ENCODE results near the gene EIPR1. TPM values are rescaled to one million over a fixed set of nuclear protein-coding genes. Genes with fewer than 3 reads are reported as not detected.
"Not testable (repeated sequence)": the region's sequence is repeated elsewhere in the genome, so short reads cannot be mapped to it uniquely, and the experiment has no call there.

The EIPR1 gene
- total RNA-seq, 2 experiments from 2014 or later, result 31.0 to 34.6 TPM

DNA sequence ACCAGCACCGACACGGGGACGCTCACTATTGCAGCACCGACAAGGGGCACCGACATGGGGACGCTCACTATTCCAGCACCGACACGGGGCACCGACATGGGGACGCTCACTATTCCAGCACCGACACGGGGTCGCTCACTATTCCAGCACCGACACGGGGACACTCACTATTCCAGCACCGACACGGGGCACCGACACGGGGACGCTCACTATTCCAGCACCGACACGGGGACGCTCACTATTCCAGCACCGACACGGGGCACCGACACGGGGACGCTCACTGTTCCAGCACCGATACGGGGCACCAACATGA is 196.8 kb downstream of the EIPR1 start:
- not testable (repeated sequence) for H3K4me3 Mint-ChIP-seq

DNA sequence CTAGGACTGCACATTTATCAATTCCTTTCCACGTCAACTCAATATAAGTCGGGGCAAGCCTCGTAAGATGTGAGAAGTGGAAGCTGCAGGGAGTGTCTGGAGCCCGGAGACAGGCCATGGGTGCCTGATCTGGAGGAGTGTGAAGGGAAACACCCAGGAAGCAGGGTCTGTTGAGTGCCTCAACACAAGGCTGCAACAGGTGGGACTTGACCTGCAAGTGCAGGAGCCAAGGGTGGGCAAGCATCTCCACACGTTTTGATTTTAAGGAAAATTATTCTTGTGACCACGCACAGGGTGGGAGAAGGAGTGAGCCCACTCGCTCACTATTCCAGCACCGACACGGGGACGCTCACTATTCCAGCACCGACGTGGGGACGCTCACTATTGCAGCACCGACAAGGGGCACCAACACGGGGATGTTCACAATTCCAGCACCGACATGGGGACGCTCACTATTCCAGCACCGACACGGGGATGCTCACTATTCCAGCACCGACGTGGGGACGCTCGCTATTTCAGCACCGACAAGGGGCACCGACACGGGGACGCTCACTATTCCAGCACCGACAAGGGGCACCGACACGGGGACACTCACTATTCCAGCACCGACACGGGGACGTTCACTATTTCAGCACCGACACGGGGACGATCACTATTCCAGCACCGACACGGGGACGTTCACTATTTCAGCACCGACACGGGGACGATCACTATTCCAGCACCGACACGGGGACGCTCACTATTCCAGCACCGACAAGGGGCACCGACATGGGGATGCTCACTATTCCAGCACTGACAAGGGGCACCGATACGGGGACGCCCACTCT is 197.3 kb downstream of the EIPR1 start:
- Mint-ChIP-seq H3K27me3 (no peaks in the 10 kb centered on the region), H3K4me1 (no peaks in the 10 kb centered on the region), H3K9me3 (no peaks in the 10 kb centered on the region), H3K4me3 (no peak overlapping the region), H3K27ac (no peak overlapping the region), H3K36me3 (peaks cover 4% of the 10 kb centered on the region)
- no peak for ATAC-seq (ENCODE audit: low read depth)
- POLR2A ChIA-PET, result no interaction called here
- DNase-seq, result no peak

More for the DNA sequence above, 196.8 kb downstream of the EIPR1 start:
- H3K9me3 Mint-ChIP-seq; H3K27me3 Mint-ChIP-seq; H3K4me1 Mint-ChIP-seq; POLR2A ChIA-PET; H3K27ac Mint-ChIP-seq; ATAC-seq (ENCODE audit: low read depth); H3K36me3 Mint-ChIP-seq; DNase-seq: not testable (repeated sequence)

DNA sequence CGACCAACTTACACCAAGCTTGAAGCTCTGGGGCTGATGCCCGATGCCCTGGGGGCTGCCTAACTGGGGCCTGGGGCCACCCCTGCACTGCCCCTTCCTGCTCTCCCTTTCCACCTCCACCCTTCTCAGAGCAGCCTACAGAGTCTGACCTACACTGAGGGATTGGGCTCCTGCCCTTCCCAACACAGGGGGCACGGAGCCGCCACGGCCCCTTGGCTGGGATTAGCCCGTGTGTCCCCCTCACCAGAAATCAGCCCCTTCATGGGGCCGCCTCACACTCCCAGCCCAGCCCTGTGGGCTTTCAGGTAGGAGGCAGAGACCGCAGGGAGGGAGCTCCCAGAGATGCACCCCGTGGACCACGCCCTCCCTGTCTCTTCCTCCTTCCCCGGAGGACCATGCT is 198.0 kb downstream of the EIPR1 start:
- no peak for ATAC-seq (ENCODE audit: low read depth)
- H3K36me3 Mint-ChIP-seq, result peaks cover 2% of the 10 kb centered on the region
- H3K9me3 Mint-ChIP-seq, result no peaks in the 10 kb centered on the region
- DNase-seq, result no peak
- H3K4me3 Mint-ChIP-seq, result no peak overlapping the region
- H3K27me3 Mint-ChIP-seq, result no peaks in the 10 kb centered on the region
- no peaks in the 10 kb centered on the region for H3K4me1 Mint-ChIP-seq
- H3K27ac Mint-ChIP-seq, result no peak overlapping the region
- POLR2A ChIA-PET, result no interaction called here

DNA sequence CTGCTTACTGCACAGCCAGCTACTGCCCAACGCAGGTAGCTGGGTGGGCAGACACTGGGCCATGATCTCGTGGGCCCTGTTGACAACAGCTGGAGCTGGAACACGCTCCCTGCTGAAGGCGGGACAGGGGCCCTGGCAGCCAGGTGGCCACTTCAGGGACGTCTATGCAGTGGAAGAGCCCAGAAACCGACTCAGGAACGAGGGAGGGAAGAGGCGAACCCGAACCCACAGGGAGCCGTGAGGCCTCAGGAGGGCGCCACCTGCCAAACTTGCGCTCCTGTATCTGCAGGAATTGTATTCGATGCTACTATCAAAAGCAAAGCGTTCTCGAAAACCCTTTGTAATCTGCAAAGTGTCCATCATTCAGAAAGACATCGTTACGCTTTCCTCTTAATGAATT is 198.4 kb downstream of the EIPR1 start:
- Mint-ChIP-seq H3K27me3 (no peaks in the 10 kb centered on the region), H3K4me3 (no peak overlapping the region), H3K36me3 (peaks cover 2% of the 10 kb centered on the region), H3K27ac (no peak overlapping the region), H3K9me3 (no peaks in the 10 kb centered on the region), H3K4me1 (no peaks in the 10 kb centered on the region)
- POLR2A ChIA-PET, result no interaction called here
- ATAC-seq (ENCODE audit: low read depth) (no peak), DNase-seq (no peak)

DNA sequence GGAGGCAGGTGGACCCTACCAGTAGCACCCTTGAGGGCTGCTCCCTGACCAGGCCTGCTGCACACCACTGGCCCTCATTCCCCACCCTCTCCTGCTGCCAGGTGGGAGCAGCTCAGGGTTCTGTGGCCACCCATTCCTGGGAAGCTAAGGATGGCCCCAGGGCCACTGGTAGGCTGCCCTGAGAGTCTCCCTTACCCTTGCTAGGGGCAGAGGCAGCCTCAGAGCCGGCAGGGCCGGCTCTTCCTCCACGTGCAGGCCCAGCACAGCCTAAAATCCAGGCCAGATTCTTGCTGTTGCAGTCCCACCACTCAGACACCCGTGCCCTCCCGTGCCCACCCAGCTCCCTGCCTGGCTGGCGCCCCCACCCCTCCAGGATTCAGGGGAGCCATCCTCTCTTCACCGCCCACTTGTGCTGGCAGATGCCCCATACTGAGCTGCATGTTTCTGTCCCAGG is 199.0 kb downstream of the EIPR1 start:
- no peak overlapping the region for H3K27ac Mint-ChIP-seq
- ATAC-seq (ENCODE audit: low read depth), result no peak

DNA sequence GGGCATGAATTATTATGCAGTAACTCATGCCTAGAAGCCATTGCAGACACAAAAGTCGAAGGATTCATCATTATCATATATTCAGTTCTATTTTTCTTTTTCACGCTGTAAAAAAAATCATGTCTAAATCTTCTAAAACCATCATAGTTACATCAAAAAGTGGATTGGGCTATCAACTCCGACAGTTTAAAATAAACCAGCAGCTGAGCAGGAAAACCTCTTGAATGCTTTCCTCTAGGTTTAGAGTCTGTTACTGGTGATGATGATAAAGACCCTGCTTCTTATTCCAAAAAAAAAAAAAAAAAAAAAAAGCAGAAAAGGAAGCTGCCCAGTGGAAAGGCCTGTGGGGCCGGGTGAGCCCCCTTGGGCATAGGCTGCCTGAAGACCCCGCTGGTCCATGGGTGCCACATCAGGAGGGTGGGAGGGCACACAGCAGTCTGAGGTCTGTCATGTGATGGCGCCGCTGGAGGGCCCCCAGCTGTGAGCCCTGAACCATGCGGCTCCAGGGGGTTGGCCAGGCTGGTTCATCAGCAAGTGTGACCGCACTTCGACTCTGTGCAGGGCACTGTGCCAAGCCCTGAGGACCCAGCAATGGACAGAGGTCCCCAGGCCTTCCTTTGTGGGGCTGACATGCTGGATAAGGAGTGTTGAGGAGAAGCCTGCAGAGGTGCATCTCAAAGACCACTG is 199.6 kb downstream of the EIPR1 start:
- no peaks in the 10 kb centered on the region for H3K27me3 Mint-ChIP-seq
- peaks cover 2% of the 10 kb centered on the region for H3K36me3 Mint-ChIP-seq
- peak; percentile 13 for DNase-seq
- no peaks in the 10 kb centered on the region for H3K9me3 Mint-ChIP-seq
- POLR2A ChIA-PET, result no interaction called here
- H3K4me1 Mint-ChIP-seq, result no peaks in the 10 kb centered on the region
- no peak overlapping the region for H3K4me3 Mint-ChIP-seq
- H3K27ac Mint-ChIP-seq, result no peak overlapping the region
- ATAC-seq (ENCODE audit: low read depth), result no peak

More for the DNA sequence above, 199.0 kb downstream of the EIPR1 start:
- DNase-seq, result peak; percentile 18
- Mint-ChIP-seq H3K9me3 (no peaks in the 10 kb centered on the region), H3K27me3 (no peaks in the 10 kb centered on the region), H3K4me3 (no peak overlapping the region), H3K4me1 (no peaks in the 10 kb centered on the region), H3K36me3 (no peaks in the 10 kb centered on the region)
- POLR2A ChIA-PET, result no interaction called here

DNA sequence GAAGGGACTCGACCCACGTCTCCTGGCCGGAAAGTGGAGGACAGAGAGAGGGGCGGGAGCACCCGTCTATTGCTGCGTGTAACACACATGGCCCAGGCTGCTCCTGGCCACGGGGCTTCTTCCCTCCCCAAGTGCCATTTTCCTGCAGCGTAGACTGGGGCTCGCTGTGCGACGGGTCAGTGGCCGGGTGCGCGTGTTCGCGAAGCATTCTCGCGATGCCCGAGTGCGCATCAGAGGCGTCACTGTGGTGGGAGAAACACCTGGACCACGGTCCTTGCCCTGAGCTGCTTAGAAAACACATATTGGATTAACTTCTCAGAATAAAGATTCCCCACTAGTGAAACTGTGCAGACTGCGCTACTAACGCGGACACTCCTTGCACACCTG is 200.8 kb downstream of the EIPR1 start:
- H3K4me1 Mint-ChIP-seq, result no peaks in the 10 kb centered on the region
- H3K27ac Mint-ChIP-seq, result no peak overlapping the region
- POLR2A ChIA-PET, result no interaction called here
- H3K9me3 Mint-ChIP-seq, result no peaks in the 10 kb centered on the region
- H3K4me3 Mint-ChIP-seq, result no peak overlapping the region
- peaks cover 2% of the 10 kb centered on the region for H3K36me3 Mint-ChIP-seq
- ATAC-seq (ENCODE audit: low read depth) (no peak), DNase-seq (peak; percentile 2)
- H3K27me3 Mint-ChIP-seq, result no peaks in the 10 kb centered on the region

DNA sequence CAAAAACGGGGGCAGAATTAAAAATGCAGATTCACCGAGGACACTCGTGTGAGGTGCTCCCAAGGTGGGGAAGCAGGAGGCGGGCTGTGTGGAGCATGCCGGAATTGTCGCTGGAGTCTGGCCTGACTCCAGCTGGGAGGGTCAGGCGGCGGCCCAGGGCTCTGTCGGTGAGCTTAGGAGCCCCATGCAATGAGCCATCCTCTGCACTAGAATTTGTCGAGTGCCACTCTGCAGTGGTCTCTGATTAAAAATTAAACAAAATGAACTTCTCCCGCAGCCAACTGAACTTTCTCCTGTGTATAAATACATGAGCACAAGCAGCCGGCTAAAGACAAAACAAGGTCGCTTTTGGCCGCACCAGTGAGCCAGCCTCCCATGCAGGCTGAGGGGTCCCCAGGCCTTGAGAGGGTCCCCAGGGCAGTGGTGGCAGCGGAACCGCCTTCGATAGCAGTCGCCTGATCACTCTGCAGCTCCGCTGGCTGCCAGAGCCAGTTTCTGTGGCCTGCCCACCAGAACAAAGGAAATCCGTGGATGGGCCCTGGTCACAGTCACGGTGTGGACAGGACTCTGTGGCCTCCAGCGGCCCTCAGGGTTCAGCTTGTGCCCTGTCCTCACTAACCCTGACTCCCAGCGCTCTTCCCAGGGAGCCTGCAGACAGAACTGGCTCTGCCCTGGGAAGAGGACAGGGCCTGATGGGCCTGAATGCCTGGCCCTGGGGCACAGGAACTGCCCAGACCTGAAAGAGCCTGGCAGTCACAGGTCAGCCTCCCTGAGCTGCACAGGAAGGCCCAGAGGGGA is 201.3 kb downstream of the EIPR1 start:
- Mint-ChIP-seq H3K4me1 (no peaks in the 10 kb centered on the region), H3K4me3 (no peak overlapping the region), H3K27me3 (no peaks in the 10 kb centered on the region), H3K27ac (no peak overlapping the region), H3K36me3 (peaks cover 5% of the 10 kb centered on the region), H3K9me3 (no peaks in the 10 kb centered on the region)
- POLR2A ChIA-PET, result no interaction called here
- no peak for ATAC-seq (ENCODE audit: low read depth)
- DNase-seq, result peak; percentile 16

DNA sequence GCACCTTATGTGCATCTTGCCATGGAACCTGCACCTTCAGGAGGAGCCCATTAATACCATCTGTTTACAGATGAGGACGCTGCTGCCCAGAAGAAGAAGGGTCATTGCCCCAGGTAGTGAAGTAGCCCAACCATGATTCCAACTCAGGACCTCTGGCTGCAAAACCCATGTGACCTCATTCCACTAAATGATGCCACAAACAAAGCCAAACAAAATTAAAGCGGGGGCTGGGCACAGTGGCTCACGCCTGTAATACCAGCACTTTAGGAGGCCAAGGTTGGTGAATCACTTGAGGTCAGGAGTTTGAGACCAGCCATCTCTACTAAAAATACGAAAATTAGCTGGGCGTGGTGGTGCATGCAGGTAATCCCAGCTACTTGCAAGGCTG is 202.1 kb downstream of the EIPR1 start:
- POLR2A ChIA-PET, result no interaction called here
- Mint-ChIP-seq H3K27me3 (no peaks in the 10 kb centered on the region), H3K4me1 (no peaks in the 10 kb centered on the region), H3K27ac (no peak overlapping the region), H3K36me3 (peaks cover 6% of the 10 kb centered on the region), H3K4me3 (no peak overlapping the region), H3K9me3 (no peaks in the 10 kb centered on the region)
- DNase-seq, result peak; percentile 4
- ATAC-seq (ENCODE audit: low read depth), result no peak

DNA sequence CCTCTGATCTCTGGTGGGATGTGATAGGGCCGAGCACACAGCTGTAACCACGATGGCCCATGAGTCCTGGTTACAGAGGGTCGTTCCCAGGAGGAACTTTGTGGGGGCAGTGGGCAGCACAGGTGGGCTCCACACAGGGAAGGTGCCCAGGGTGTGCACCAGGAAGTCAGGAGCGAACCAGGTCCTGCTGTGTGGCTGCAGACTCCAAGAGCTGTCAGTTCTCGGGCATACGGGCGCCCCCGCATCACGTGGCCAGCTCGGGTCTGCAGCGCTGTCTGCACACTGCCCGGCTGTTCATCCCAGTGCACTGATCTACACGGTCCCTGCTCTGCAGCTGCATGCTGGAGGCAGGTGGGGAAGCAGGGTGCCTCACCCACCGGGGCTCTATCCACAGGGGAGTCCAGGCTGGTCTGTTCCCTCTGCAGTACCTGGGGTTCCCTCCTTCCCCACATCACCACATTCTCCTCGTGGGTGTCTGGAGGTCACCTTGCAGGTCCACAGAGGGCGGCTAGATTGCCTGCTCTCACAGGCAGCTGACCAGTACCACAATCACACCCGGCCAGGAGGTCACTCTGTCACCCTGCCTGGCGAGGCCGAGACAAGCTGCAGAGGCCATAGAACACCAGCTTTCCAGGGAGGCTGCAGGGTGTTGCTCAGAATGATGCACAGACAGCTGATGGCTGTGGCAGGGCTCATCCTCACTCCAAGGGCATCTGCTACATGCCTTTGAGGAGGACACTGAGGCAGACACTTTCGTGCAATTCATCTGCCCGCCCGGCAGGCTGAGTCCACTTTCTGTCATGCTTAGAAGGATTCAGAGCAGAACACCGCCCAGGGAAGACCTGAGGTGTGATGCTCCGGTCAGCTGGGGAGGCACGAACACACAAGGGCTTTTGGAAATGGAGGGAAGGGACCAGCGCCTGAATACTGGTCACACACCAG is 202.7 kb downstream of the EIPR1 start:
- no peak for ATAC-seq (ENCODE audit: low read depth)
- Mint-ChIP-seq H3K4me3 (no peak overlapping the region), H3K27ac (no peak overlapping the region), H3K9me3 (no peaks in the 10 kb centered on the region), H3K4me1 (no peaks in the 10 kb centered on the region), H3K27me3 (no peaks in the 10 kb centered on the region), H3K36me3 (peaks cover 6% of the 10 kb centered on the region)
- no peak for DNase-seq
- POLR2A ChIA-PET, result no interaction called here

DNA sequence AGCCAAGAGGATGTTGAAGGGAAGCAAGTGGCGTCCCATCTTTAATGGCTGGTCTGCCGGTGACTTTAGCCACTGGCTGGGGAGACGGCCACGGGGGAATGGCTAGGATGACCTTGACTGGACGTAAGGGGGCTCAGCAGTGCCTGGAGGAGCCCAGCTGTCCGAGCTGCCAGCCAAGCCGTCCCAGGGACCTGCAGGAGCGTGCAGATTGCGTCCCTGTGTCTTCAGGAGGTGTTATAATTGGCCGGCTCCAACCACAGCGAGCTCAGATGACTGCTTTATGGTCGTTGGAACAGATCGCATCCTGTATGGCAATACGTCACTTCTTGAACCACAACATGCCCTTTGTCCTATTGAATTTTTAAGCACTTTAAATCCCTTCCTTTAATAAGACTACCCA is 204.6 kb downstream of the EIPR1 start:
- POLR2A ChIA-PET, result no interaction called here
- Mint-ChIP-seq H3K36me3 (peaks cover 6% of the 10 kb centered on the region), H3K4me1 (no peaks in the 10 kb centered on the region), H3K9me3 (no peaks in the 10 kb centered on the region), H3K4me3 (no peak overlapping the region), H3K27ac (no peak overlapping the region), H3K27me3 (no peaks in the 10 kb centered on the region)
- DNase-seq (peak; percentile 11), ATAC-seq (ENCODE audit: low read depth) (no peak)

DNA sequence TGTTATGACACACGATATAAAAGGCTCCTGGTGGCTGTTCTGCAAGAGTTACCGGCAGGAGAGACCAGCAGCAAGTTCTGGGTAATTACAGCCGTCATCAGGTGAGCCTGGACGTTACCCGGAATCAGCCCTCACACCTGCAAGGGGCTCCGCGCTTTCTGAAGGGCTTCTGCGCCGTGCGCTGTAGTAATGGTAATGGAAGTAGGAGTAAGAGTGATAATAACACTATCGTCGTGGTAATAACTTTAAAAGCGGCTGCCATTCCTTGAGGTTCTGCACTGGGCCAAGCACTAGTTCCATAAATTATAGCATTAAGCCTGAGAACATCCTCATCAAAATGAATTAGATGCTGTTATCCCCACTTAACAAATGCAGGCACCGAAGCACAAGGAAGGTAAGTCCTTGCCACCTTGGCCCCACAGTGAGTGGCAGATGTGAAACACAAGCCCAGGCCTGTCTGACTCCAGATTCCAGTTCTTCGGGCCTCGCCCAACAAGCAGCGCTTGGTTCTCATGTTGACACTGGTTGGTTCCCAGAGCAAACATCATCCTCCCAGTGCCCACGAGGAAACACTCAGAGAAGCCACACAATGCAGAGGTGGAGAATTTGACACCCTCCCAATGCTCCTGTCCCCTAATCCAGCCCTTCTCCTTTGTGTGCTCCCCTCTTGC is 205.2 kb downstream of the EIPR1 start:
- no peaks in the 10 kb centered on the region for H3K4me1 Mint-ChIP-seq
- POLR2A ChIA-PET, result no interaction called here
- H3K27me3 Mint-ChIP-seq, result no peaks in the 10 kb centered on the region
- H3K27ac Mint-ChIP-seq, result no peak overlapping the region
- DNase-seq (peak; percentile 2), ATAC-seq (ENCODE audit: low read depth) (no peak)
- no peak overlapping the region for H3K4me3 Mint-ChIP-seq
- peaks cover 7% of the 10 kb centered on the region for H3K36me3 Mint-ChIP-seq
- no peaks in the 10 kb centered on the region for H3K9me3 Mint-ChIP-seq

All from activated naive CD8-positive, alpha-beta T cell treated with anti-CD3 and anti-CD28 coated beads, Interleukin-2, amount 10 ng/mL, durations not matched to agents 7 days and 5 days (primary cell).